ELF-1 (cell line): ENCODE data around the gene SLC11A2.

ENCODE experiments used
- DNase-seq: peaks from one replicate; pipeline ENCODE4 v3.0.0-alpha.2; 2016; ENCODE audit warnings: low read depth, low spot score

SLC11A2 gene

DNA sequence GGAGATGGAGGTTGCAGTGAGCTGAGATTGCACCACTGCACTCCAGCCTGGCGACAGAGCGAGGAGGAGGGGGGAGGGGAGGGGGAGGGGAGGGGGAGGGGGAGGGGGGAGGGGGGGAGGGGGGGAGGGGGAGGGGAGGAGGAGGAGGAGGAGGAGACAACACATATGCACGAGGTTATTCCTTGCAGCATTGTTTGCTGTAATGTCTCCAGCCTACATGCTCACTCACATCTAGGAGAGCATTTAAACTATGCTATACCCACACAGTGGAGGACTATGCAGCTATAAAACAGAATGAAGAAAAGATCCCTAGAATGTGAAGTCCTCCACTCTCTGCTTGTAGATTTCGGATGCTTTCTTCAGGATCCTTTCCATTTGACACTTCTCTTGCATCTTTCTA, 77.4 kb downstream of the SLC11A2 start:
- DNase-seq: no peak

GRCh38 chr12:50947933-50948626, 78.1 kb downstream of the SLC11A2 start:
- DNase-seq: no peak

DNA sequence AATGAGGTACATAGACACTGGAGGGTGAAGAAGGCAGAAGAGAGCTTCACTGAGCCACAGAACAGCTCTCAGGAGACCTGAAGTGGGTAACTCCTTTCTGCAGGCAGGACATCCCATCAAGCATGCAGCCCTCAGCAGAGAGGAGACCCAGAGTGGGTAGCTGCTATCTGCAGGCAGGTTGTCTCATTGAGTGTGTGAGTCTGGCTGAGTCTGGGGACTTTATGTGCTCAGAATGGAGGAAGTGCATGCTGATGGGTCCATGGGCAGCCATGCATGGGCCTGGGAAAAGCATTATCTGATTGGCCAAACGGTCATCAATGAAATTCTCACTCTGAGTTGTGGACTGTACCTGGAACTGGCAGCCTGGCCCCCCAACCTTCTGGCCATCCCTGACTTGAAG, 88.5 kb downstream of the SLC11A2 start:
- DNase-seq: no peak

GRCh38 chr12:50936821-50937530, 89.2 kb downstream of the SLC11A2 start:
- no peak for DNase-seq

GRCh38 chr12:50934981-50935807, 91.0 kb downstream of the SLC11A2 start:
- DNase-seq: no peak

DNA sequence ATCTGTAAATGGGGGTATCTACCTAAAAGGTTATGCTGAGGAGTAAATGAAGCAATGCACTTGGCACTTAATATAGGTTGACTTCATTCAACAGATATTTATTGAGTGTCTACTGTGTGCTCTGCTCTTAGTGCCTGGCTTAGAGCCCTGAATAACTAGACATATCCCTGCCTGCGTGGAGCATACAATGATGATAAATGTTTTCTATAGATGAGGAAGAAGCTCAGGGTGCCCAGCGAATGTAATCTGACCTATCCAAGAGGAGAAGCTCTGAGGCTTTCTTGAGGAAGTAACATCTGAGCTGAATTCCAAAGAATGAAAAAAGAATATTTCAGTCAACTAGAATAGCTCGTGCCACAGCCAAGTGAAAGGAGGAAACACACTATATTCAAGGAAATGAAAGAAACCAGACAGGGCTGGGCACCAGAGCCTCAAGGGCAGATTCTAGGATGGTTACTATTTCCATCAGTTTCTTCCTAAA, 91.8 kb downstream of the SLC11A2 start:
- no peak for DNase-seq

- DNase-seq: no peak
Measured at GRCh38 chr12:50933459-50934124, 92.6 kb downstream of the SLC11A2 start.

GRCh38 chr12:50932787-50933280, 93.3 kb downstream of the SLC11A2 start:
- DNase-seq: no peak

GRCh38 chr12:50930477-50930876, 95.7 kb downstream of the SLC11A2 start:
- DNase-seq: peak; percentile 23

DNA sequence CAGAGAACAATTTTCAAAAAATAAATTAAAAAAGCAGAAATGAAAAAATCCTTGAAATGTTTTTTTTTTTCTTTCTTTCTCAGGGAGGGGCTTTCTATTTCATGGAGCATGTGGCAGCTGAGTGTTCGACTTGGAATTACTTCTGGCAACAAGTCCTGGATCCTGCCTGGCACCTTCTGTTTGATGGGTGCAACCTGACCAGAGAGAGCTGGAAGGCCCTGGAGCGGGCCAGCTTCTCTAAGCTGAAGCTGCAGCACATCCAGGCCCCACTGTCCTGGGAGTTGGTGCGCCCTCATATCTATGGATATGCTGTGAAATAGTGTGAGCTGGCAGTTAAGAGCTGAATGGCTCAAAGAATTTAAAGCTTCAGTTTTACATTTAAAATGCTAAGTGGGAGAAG, 96.4 kb downstream of the SLC11A2 start:
- DNase-seq: no peak
